Measurements from ENCODE around the gene CAV1.
A peak's percentile ranks its signal among the peaks of the same experiment; 100 is the strongest.

The CAV1 gene

DNA sequence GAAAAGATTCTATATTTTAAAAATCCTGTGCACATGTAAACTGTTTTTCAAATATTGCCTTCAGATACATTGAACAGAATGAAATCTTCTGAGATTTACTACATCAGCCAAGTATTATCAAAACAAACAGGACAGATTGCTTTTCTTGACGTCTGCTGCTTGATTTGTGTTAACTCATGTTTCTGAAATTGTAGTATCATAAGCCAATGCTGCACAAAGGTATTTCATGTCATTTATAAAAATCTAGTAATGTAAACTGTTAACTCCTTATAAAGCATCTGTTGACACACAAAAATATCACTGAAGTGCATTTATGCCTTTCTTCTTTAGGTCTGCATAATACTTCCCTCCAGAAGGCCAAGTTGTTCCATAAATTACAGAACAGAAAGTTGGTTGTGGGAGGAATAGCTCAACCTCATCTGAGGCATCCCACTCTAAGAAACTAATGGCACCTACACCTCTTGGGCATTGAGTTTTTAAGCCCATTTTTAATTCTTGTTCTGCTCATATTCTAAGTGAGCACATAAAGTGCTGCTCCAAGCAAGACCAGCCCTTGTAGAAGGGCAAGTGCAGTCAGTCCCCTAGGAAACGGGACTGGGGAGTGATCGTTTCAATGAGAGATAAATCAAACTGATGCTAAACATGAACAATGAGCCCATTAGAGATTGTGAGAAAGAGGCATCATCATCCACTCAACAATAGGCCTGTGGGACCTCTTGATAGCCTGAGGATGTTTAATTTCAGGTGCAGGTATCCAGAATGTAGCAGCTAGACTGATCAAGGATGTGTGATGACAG is 28.5 kb downstream of the CAV1 start:
- Histone ChIP-seq H3K36me3 (peaks cover 3 to 14% (median 11%) of the 10 kb centered on the region in 3 donors), H3K9me3 (no peaks in the 10 kb centered on the region), H3K27me3 (no peaks in the 10 kb centered on the region), H3K4me1 (peaks cover 0 to 98% (median 35%) of the 10 kb centered on the region in 4 donors), H3K4me3 (no peak overlapping the region), H3K27ac (peak overlapping the region; percentile 73 to 80)
- DNase-seq: no peak
- no peak for TF ChIP-seq CTCF (IDR thresholded peaks at IDR 0.05)
- intact Hi-C loops (cut with DNase I; ENCODE audit: low total_unique reads): no loop called here

GRCh38 chr7:116554436-116554835 is 29.6 kb downstream of the CAV1 start:
- Histone ChIP-seq H3K27ac (peak overlapping the region; percentile 73 to 80), H3K27me3 (no peaks in the 10 kb centered on the region), H3K4me1 (peaks cover 0 to 98% (median 32%) of the 10 kb centered on the region in 4 donors), H3K36me3 (peaks cover 9 to 18% (median 12%) of the 10 kb centered on the region in 3 donors), H3K4me3 (no peak overlapping the region), H3K9me3 (no peaks in the 10 kb centered on the region)
- peak in 1 of 2 donors; percentile 59 for DNase-seq
- no peak for TF ChIP-seq CTCF (IDR thresholded peaks at IDR 0.05)
- intact Hi-C loops (cut with DNase I; ENCODE audit: low total_unique reads): no loop called here

DNA sequence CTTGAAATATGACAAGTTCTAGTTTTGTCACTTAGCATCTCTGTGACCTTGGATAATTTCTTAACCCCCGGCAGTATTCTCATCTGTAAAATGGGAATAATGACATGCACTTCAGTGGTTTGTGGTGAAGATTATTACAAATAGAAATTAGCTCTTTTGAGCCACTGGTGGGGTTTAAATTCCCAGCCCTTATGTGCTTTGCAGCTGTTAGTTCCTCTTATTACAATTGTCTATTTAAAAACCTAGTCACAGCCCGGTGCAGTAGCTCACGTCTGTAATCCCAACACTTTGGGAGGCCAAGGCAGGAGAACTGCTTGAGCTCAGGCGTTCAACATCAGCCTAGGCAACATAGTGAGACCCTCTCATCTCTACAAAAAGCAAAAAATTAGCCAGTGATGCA is 30.1 kb downstream of the CAV1 start:
- peaks cover 0 to 98% (median 35%) of the 10 kb centered on the region in 4 donors for H3K4me1 ChIP-seq
- no peak for DNase-seq
- H3K36me3 ChIP-seq: peaks cover 13 to 21% (median 17%) of the 10 kb centered on the region in 3 donors
- H3K9me3 ChIP-seq: no peaks in the 10 kb centered on the region
- no peak overlapping the region for H3K4me3 ChIP-seq
- no peaks in the 10 kb centered on the region for H3K27me3 ChIP-seq
- H3K27ac ChIP-seq: peak overlapping the region; percentile 73 to 80
- intact Hi-C loops (cut with DNase I; ENCODE audit: low total_unique reads): no loop called here
- TF ChIP-seq CTCF (IDR thresholded peaks at IDR 0.05): no peak

DNA sequence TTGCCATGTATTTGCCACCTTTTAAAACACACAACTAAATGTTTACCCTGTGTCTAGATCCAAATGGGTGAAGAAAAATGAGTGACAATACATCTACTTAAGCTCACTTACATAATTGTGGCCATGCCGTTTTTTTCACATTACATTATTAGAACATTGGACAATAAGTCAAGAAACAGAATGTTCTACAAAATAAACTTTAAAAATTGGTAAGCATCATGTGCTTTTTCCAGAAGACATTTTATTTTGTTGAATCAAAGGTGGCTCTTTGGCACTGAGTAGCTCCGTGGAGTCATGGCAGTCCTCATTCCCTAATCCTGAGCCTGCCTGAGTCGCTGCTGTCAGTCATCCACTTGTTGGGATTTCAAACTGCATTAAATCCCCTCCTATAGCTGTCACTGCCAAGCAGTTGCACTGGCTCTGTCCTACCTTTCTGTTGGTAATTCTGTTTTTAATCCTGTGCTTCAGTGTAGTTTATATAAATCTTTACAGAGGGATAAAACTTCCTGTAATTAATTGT is 32.3 kb downstream of the CAV1 start:
- no peak for TF ChIP-seq CTCF (IDR thresholded peaks at IDR 0.05)
- Histone ChIP-seq H3K27ac (peak overlapping the region; percentile 73 to 80), H3K4me3 (no peak overlapping the region), H3K36me3 (peaks cover 13 to 23% (median 22%) of the 10 kb centered on the region in 3 donors), H3K27me3 (no peaks in the 10 kb centered on the region), H3K4me1 (peaks cover 0 to 97% (median 45%) of the 10 kb centered on the region in 4 donors), H3K9me3 (no peaks in the 10 kb centered on the region)
- intact Hi-C loops (cut with DNase I; ENCODE audit: low total_unique reads): no loop called here
- DNase-seq: no peak

DNA sequence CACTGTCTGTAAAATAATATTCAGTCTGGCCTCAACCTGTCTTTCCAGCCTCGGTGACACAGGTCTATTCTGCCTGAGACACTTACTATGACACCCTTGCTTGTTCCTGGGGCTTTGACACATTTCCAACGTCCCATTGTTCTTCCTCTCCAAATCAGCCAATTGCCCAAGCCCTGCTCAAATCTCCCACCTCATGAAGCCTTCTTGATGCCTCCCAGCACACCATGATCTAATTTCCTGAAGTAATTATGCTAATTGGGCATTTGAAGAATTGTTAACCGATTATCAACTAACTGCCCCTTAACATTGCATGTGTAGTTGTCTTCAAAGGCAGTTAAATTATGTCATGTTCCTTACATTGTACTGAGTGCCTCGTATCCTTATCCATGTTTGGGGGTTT is 33.1 kb downstream of the CAV1 start:
- no peak for TF ChIP-seq CTCF (IDR thresholded peaks at IDR 0.05)
- no peaks in the 10 kb centered on the region for H3K27me3 ChIP-seq
- intact Hi-C loops (cut with DNase I; ENCODE audit: low total_unique reads): no loop called here
- H3K4me3 ChIP-seq: no peak overlapping the region
- peak overlapping the region; percentile 73 to 80 for H3K27ac ChIP-seq
- DNase-seq: no peak
- H3K9me3 ChIP-seq: no peaks in the 10 kb centered on the region
- peaks cover 13 to 23% (median 22%) of the 10 kb centered on the region in 3 donors for H3K36me3 ChIP-seq
- H3K4me1 ChIP-seq: peaks cover 0 to 97% (median 44%) of the 10 kb centered on the region in 4 donors
